GM21515 (cell line): ENCODE results near the gene GASK1A.
"Not testable (repeated sequence)": the region's sequence is repeated elsewhere in the genome, so short reads cannot be mapped to it uniquely, and the experiment has no call there.

Experiments
- ATAC-seq: cut with Tn5 transposase; IDR thresholded peaks from one replicate; pipeline ENCODE4 v1.9.1; 2021; ENCODE audit not compliant: unreplicated experiment

GASK1A gene

DNA sequence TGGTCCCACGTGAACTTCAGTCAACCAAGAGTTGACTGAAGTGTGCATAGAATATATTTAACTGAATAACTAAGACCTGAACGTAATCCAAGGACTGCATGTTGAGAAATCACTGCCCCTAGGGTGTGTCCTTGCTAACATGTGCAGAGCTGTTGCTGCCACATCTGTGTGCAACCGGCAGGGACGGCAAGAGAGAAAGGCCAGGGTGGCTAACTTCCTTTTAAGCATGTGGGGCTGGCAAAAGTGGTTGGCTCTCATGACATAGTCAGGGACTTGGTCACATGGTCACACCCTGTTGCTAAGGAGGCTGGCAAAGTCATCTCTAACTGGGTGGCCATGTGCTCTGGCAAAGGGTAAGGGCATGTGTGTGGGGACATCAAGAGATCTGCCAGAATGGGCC, 52.4 kb downstream of the GASK1A start:
- no peak for ATAC-seq

DNA sequence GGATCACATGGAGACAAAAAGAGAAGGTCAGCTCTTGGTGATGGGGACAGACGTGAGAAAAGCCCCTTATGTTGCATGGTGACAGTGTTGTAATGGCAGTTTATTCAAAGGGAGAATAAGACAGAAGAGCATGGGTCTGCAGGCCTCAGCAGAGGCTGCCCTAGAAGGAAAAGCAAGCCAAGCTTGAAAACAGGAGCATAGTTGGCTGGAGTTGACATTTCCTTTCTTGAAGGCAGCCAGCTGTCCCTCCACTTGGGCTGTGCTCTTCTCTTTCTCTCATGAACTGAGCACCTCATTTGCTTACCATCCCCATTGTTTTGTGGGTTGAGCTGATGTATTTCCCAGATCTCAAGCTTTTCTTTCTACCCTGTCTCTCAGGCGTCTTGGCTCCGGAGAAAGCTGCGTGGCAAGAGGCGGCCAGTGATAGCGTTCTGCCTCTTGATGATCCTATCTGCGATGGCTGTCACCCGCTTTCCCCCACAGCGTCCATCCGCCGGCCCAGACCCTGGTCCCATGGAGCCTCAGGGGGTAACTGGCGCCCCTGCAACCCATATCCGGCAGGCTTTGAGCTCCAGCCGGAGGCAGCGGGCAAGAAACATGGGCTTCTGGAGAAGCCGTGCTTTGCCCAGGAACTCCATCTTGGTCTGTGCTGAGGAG, 52.9 kb downstream of the GASK1A start:
- ATAC-seq, result no peak

GRCh38 chr3:43032646-43033628, 53.8 kb downstream of the GASK1A start:
- ATAC-seq, result no peak

- no peak for ATAC-seq
These were observed 55.1 kb downstream of the GASK1A start for GRCh38 chr3:43034200-43034599.

DNA sequence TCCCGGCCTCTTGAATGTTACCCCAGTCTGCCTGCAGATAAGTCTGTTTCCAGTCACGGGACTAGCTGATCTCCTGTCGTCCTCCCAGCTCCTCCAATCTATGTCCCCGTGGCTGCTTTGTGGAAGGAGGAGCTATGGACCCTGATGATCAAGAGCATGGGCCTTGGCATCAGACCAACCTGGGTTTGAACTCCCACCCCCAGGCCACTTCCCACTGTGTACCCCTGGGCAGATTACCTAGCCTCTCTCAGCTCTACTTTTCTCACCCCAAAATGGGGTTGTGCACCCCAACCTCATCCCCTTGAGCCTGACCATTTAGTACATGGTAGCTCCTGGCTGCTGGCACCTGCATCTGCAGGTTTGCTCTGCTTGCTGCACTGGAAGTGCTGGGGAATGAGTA, 55.8 kb downstream of the GASK1A start:
- no peak for ATAC-seq

- ATAC-seq, result no peak
These were observed 56.8 kb downstream of the GASK1A start for GRCh38 chr3:43035801-43036365.

GRCh38 chr3:43036621-43037423, 57.7 kb downstream of the GASK1A start:
- no peak for ATAC-seq

DNA sequence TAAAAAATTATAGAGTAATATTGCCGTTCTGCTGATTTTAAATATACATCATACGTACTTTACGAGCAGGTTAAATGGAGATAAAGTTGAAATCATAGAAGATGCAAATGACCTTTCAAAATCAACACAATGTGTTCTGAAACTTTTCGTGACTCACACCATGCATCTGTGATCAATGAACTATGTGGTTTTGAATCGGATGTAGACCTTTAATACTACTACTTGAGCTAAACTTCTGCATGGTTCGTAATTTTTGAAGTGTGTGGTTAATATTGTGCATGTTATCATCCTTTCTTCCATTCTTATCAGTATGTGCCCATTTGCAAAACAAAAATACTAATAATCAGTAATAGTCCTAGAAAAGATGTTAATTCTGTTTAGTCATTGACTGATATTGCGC, 58.9 kb downstream of the GASK1A start:
- ATAC-seq, result no peak

GRCh38 chr3:43041517-43041916, 62.4 kb downstream of the GASK1A start:
- ATAC-seq, result no peak

DNA sequence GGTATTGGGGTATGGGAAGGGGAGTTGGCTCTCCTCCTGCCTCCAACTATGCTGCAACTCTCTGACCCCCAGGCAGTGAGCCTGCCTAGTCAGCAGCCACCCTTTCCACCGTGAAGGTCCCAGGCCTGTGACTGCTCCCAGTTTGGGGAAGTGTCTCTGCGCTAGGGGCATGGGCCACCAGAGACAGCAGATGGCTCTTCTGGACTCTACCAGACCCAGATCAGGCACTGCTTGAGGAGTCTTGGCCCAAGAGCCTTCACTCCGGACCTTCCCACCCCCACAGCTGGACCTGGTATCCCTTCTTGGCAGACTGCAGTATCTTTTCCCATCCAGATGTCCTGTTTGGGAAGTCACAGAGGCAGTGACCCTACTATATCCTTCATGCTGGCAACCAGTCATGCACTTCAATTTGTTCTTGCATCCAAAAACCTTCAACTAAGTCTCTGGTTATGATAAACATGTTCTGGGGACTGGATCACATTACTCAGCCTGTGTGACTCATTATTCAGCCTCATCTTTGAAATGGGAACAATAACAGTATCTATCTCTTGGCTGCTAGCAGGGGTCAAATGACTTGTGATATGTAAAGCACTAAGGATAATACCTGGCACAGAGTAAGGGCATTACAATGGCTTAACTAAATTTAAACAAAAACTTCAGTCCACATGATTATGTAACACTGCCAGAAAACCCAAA, 64.1 kb downstream of the GASK1A start:
- ATAC-seq, result no peak

GRCh38 chr3:43043793-43044192, 64.7 kb downstream of the GASK1A start:
- ATAC-seq, result no peak

DNA sequence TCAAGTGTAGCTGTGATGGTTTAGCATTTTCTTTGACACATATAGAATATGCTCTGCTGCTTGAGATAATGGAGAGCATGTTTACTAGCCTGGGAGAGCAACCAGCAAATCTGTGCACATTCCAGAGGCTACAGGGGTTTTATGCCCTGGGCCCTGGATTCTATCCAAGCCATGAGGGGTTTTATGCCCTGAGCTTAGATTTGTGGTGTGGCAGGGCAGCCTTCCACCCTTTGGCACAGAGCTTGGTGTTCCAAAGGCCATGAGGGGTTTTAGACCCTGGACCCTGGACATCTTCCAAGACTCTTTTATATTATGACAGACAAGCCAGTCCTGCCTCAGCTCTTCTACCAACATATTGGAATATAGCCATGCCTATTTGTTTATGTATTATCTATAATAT, 66.0 kb downstream of the GASK1A start:
- ATAC-seq, result not testable (repeated sequence)

DNA sequence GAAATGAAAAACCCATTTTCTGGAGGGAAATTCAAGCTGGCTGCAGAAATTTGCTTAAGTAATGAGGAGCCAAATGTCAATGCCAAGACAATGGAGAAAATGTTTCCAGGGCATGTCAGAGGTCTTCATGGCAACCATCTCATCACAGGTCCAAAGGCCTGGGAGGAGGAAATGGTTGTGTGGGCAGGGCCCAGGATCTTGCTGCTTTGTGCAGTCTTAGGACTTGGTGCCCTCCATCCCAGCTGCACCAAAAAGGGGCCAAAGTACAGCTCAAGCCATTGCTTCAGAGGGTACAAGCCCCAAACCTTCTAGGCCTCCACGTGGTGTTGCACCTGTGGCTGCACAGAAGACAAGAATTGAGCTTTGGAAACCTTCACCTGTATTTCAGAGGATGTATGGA, 67.5 kb downstream of the GASK1A start:
- ATAC-seq, result no peak

DNA sequence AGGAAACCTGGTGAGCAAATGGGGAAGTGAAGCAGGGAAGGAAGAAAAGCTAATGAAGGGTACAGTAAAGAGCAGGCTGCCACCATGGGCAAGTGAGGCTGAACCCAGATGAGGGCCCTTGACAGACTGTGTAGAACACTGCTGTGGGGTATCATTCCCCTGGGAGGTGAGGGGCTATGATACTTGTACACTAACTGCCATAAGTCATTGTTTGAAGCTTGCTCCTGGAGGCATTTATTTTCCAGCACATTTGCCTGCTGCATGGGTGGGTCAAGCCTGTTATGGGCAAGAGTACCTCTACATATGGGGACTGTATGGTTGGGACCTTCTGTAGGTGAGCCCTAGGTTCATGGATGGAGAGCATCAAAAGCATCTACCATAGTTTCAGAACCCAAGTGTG, 69.4 kb downstream of the GASK1A start:
- no peak for ATAC-seq

GRCh38 chr3:43053291-43053690, 74.2 kb downstream of the GASK1A start:
- ATAC-seq, result no peak

GRCh38 chr3:43054754-43055153, 75.6 kb downstream of the GASK1A start:
- ATAC-seq, result no peak

DNA sequence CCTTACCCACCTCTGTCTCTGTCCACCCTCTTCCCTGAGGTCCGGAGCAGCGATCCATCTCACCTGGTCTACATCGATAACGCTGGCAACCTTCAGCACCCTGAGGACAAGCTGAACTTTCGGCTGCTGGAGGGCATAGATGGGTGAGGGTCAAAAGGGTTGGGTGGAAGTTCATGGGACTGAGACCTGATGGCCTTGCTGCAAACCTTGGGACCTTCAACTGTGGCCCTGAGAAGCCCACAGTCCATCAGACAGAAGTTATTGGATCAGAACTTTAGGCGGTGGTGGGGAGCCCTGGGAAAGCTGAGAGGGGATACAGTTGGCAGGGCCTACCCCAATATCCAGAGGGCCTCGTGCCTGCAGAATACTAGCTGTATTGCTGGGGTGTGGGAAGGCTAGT, 76.3 kb downstream of the GASK1A start:
- no peak for ATAC-seq

- no peak for ATAC-seq
These were observed 77.0 kb downstream of the GASK1A start for GRCh38 chr3:43055806-43056770.

GRCh38 chr3:43059456-43059855, 80.3 kb downstream of the GASK1A start:
- ATAC-seq, result no peak
